Coronary artery (tissue), 2 donors: Measurements from ENCODE around the gene PSMD11.
A peak's percentile ranks its signal among the peaks of the same experiment; 100 is the strongest.
"Not testable (repeated sequence)": the region's sequence is repeated elsewhere in the genome, so short reads cannot be mapped to it uniquely, and the experiment has no call there.

Source experiments
- DNase-seq: peaks from one replicate; pipeline ENCODE4 v3.0.0-alpha.2; 2017; ENCODE audit warnings: low spot score
- H3K27ac ChIP-seq, 2 donors: fragments of 200-600 bp; sonication (generic); one replicate each; pipeline ENCODE4 v1.5.1; 2016 to 2019
- H3K4me3 ChIP-seq: fragments of 200-600 bp; sonication (generic); 2 replicates; pipeline ENCODE4 v1.5.1; 2016; ENCODE audit warnings: mild to moderate bottlenecking, moderate library complexity
- CTCF ChIP-seq: fragments of 200-600 bp; sonication (generic); IDR thresholded peaks from one replicate; pipeline ENCODE4 v1.5.1; 2019; ENCODE audit warnings: antibody characterized with exemption

Gene PSMD11

GRCh38 chr17:32441886-32442285 is 2.4 kb upstream of the PSMD11 start:
- DNase-seq, result no peak
- no peak for TF ChIP-seq CTCF
- no peak overlapping the region for H3K27ac ChIP-seq
- H3K4me3 ChIP-seq, result no peak overlapping the region

- peak overlapping the region; percentile 92 for H3K4me3 ChIP-seq
- TF ChIP-seq CTCF, result no peak
- H3K27ac ChIP-seq, result no peak overlapping the region
- DNase-seq, result no peak
These were observed 446 bp upstream of the PSMD11 start for GRCh38 chr17:32443827-32444300.

- Histone ChIP-seq H3K4me3 (peak overlapping the region; percentile 92), H3K27ac (peak overlapping the region; percentile 80 to 81)
- no peak for TF ChIP-seq CTCF
- DNase-seq, result no peak
These were observed 735 bp downstream of the PSMD11 start for GRCh38 chr17:32445074-32445415.

- peak overlapping the region; percentile 80 to 81 for H3K27ac ChIP-seq
These were observed 1.2 kb downstream of the PSMD11 start for GRCh38 chr17:32445497-32445896.

GRCh38 chr17:32445971-32446370 is 1.7 kb downstream of the PSMD11 start:
- Histone ChIP-seq H3K27ac (no peak overlapping the region), H3K4me3 (peak overlapping the region; percentile 92)
- DNase-seq, result no peak
- TF ChIP-seq CTCF, result no peak

More at GRCh38 chr17:32445497-32445896, 1.2 kb downstream of the PSMD11 start:
- H3K4me3 ChIP-seq, result peak overlapping the region; percentile 92
- no peak for DNase-seq
- no peak for TF ChIP-seq CTCF

GRCh38 chr17:32446949-32447348 is 2.6 kb downstream of the PSMD11 start:
- no peak for DNase-seq
- Histone ChIP-seq H3K27ac (no peak overlapping the region), H3K4me3 (no peak overlapping the region)
- TF ChIP-seq CTCF, result no peak

GRCh38 chr17:32449963-32450362 is 5.7 kb downstream of the PSMD11 start:
- H3K4me3 ChIP-seq, result no peak overlapping the region
- no peak overlapping the region for H3K27ac ChIP-seq
- no peak for TF ChIP-seq CTCF
- no peak for DNase-seq

- not testable (repeated sequence) for DNase-seq, H3K4me3 ChIP-seq, H3K27ac ChIP-seq
These were observed 6.1 kb downstream of the PSMD11 start for GRCh38 chr17:32450379-32450778.
